ENCODE data around the gene EFHD2. TPM values are rescaled to one million over a fixed set of nuclear protein-coding genes. Genes with fewer than 3 reads are reported as not detected.
A peak's percentile ranks its signal among the peaks of the same experiment; 100 is the strongest.

The EFHD2 gene
- total RNA-seq, 8 experiments from 2014 or later = 9.1 to 67.9 (median 14.4) TPM

- no peak for ATAC-seq (replicated peaks in 6 of 8)
- in situ Hi-C loops (cut with MboI; ENCODE audit: low pct_unique_long_range_greater_than_20kb in 2 of 9, low sequenced_read_pairs in 9 of 9, unreplicated experiment in 9 of 9) = loop anchor here in 1 of 9 experiments (25.0 kb wide), 1 partner anchor 272 kb away; no protein-coding TSS in a partner anchor
- Histone ChIP-seq H3K4me3 (peak overlapping the region; percentile 64 to 92 (median 87)), H3K27ac (peak overlapping the region; percentile 28 to 62), H3K4me1 (replicated peaks in 1 of 2) (peaks cover 27 to 28% of the 10 kb centered on the region in 2 donors)
- WGBS, 10 experiments = 22 to 74% (median 51%) methylated on average over 3 to 11 of the region's 14 CpGs; no CpG with 5 or more reads in 4 of the 10 experiments
Measured at GRCh38 chr1:15408890-15409387, 749 bp upstream of the EFHD2 start.

- Histone ChIP-seq H3K4me1 (replicated peaks in 1 of 2) (peaks cover 27 to 28% of the 10 kb centered on the region in 2 donors), H3K4me3 (peak overlapping the region; percentile 64 to 92 (median 87)), H3K27ac (no peak overlapping the region)
- WGBS, 10 experiments = 0% methylated on average over 2 of the region's 53 CpGs; no CpG with 5 or more reads in 9 of the 10 experiments
- ATAC-seq (replicated peaks in 6 of 8) = no peak
- in situ Hi-C loops (cut with MboI; ENCODE audit: low pct_unique_long_range_greater_than_20kb in 2 of 9, low sequenced_read_pairs in 9 of 9, unreplicated experiment in 9 of 9) = loop anchor here in 1 of 9 experiments (25.0 kb wide), 1 partner anchor 273 kb away; no protein-coding TSS in a partner anchor
Measured at GRCh38 chr1:15410223-15410883, 665 bp downstream of the EFHD2 start.

- peaks cover 27 to 28% of the 10 kb centered on the region in 2 donors for H3K4me1 ChIP-seq (replicated peaks in 1 of 2)
- no peak for ATAC-seq (replicated peaks in 6 of 8)
- H3K4me3 ChIP-seq = peak overlapping the region; percentile 64 to 92 (median 87)
- no peak overlapping the region for H3K27ac ChIP-seq
- 10% methylated on average over 2 of the region's 11 CpGs; no CpG with 5 or more reads in 9 of the 10 experiments for WGBS, 10 experiments
- in situ Hi-C loops (cut with MboI; ENCODE audit: low pct_unique_long_range_greater_than_20kb in 2 of 9, low sequenced_read_pairs in 9 of 9, unreplicated experiment in 9 of 9) = loop anchor here in 1 of 9 experiments (25.0 kb wide), 1 partner anchor 274 kb away; no protein-coding TSS in a partner anchor
Measured at GRCh38 chr1:15410884-15411245, 1.2 kb downstream of the EFHD2 start.

GRCh38 chr1:15411593-15412137, 2.0 kb downstream of the EFHD2 start:
- peaks cover 27 to 28% of the 10 kb centered on the region in 2 donors for H3K4me1 ChIP-seq (replicated peaks in 1 of 2)
- H3K4me3 ChIP-seq = peak overlapping the region; percentile 64 to 92 (median 87)
- 60 to 80% (median 69%) methylated on average over 1 to 8 of the region's 12 CpGs; no CpG with 5 or more reads in 6 of the 10 experiments for WGBS, 10 experiments
- H3K27ac ChIP-seq = no peak overlapping the region
- in situ Hi-C loops (cut with MboI; ENCODE audit: low pct_unique_long_range_greater_than_20kb in 2 of 9, low sequenced_read_pairs in 9 of 9, unreplicated experiment in 9 of 9) = loop anchor here in 1 of 9 experiments (25.0 kb wide), 1 partner anchor 274 kb away; no protein-coding TSS in a partner anchor
- ATAC-seq (replicated peaks in 6 of 8) = no peak

- in situ Hi-C loops (cut with MboI; ENCODE audit: low pct_unique_long_range_greater_than_20kb in 2 of 9, low sequenced_read_pairs in 9 of 9, unreplicated experiment in 9 of 9) = loop anchor here in 1 of 9 experiments (25.0 kb wide), 1 partner anchor 275 kb away; no protein-coding TSS in a partner anchor
- 47 to 100% (median 81%) methylated on average over 2 to 16 of the region's 16 CpGs; no CpG with 5 or more reads in 4 of the 10 experiments for WGBS, 10 experiments
- peak overlapping the region in 2 of 5 donors; percentile 64 to 78 for H3K4me3 ChIP-seq
- no peak overlapping the region for H3K27ac ChIP-seq
- peaks cover 27 to 28% of the 10 kb centered on the region in 2 donors for H3K4me1 ChIP-seq (replicated peaks in 1 of 2)
- no peak for ATAC-seq (replicated peaks in 6 of 8)
Measured at GRCh38 chr1:15412175-15412800, 2.6 kb downstream of the EFHD2 start.

GRCh38 chr1:15412843-15413242, 3.2 kb downstream of the EFHD2 start:
- in situ Hi-C loops (cut with MboI; ENCODE audit: low pct_unique_long_range_greater_than_20kb in 2 of 9, low sequenced_read_pairs in 9 of 9, unreplicated experiment in 9 of 9) = loop anchor here in 1 of 9 experiments (25.0 kb wide), 1 partner anchor 276 kb away; no protein-coding TSS in a partner anchor
- H3K4me1 ChIP-seq (replicated peaks in 1 of 2) = peaks cover 27 to 30% of the 10 kb centered on the region in 2 donors
- H3K27ac ChIP-seq = no peak overlapping the region
- H3K4me3 ChIP-seq = no peak overlapping the region
- no peak for ATAC-seq (replicated peaks in 6 of 8)
- WGBS, 10 experiments = 87 to 100% (median 100%) methylated on average over 1 to 6 of the region's 11 CpGs; no CpG with 5 or more reads in 5 of the 10 experiments

GRCh38 chr1:15413563-15414444, 4.1 kb downstream of the EFHD2 start:
- ATAC-seq (replicated peaks in 6 of 8) = no peak
- 74 to 100% (median 95%) methylated on average over 1 to 14 of the region's 20 CpGs; no CpG with 5 or more reads in 2 of the 10 experiments for WGBS, 10 experiments
- in situ Hi-C loops (cut with MboI; ENCODE audit: low pct_unique_long_range_greater_than_20kb in 2 of 9, low sequenced_read_pairs in 9 of 9, unreplicated experiment in 9 of 9) = loop anchor here in 1 of 9 experiments (25.0 kb wide), 1 partner anchor 277 kb away; no protein-coding TSS in a partner anchor
- no peak overlapping the region for H3K27ac ChIP-seq
- H3K4me1 ChIP-seq (replicated peaks in 1 of 2) = peaks cover 22 to 28% of the 10 kb centered on the region in 2 donors
- no peak overlapping the region for H3K4me3 ChIP-seq

GRCh38 chr1:15414445-15414983, 4.8 kb downstream of the EFHD2 start:
- Histone ChIP-seq H3K4me3 (no peak overlapping the region), H3K27ac (no peak overlapping the region), H3K4me1 (replicated peaks in 1 of 2) (peaks cover 18 to 24% of the 10 kb centered on the region in 2 donors)
- in situ Hi-C loops (cut with MboI; ENCODE audit: low pct_unique_long_range_greater_than_20kb in 2 of 9, low sequenced_read_pairs in 9 of 9, unreplicated experiment in 9 of 9) = loop anchor here in 1 of 9 experiments (25.0 kb wide), 1 partner anchor 277 kb away; no protein-coding TSS in a partner anchor
- WGBS, 10 experiments = 90 to 94% (median 92%) methylated on average over 2 to 8 of the region's 10 CpGs; no CpG with 5 or more reads in 5 of the 10 experiments
- no peak for ATAC-seq (replicated peaks in 6 of 8)

GRCh38 chr1:15417059-15417934, 7.6 kb downstream of the EFHD2 start:
- in situ Hi-C loops (cut with MboI; ENCODE audit: low pct_unique_long_range_greater_than_20kb in 2 of 9, low sequenced_read_pairs in 9 of 9, unreplicated experiment in 9 of 9) = loop anchor here in 1 of 9 experiments (25.0 kb wide), 1 partner anchor 280 kb away; no protein-coding TSS in a partner anchor
- Histone ChIP-seq H3K4me3 (no peak overlapping the region), H3K4me1 (replicated peaks in 1 of 2) (peaks cover 11 to 20% of the 10 kb centered on the region in 2 donors), H3K27ac (no peak overlapping the region)
- peak in 3 of 8 experiments; percentile 3 to 32 (median 5) for ATAC-seq (replicated peaks in 6 of 8)
- 65 to 100% (median 89%) methylated on average over 2 to 11 of the region's 18 CpGs; no CpG with 5 or more reads in 3 of the 10 experiments for WGBS, 10 experiments

- in situ Hi-C loops (cut with MboI; ENCODE audit: low pct_unique_long_range_greater_than_20kb in 2 of 9, low sequenced_read_pairs in 9 of 9, unreplicated experiment in 9 of 9) = loop anchor here in 1 of 9 experiments (25.0 kb wide), 1 partner anchor 282 kb away; no protein-coding TSS in a partner anchor
- Histone ChIP-seq H3K27ac (no peak overlapping the region), H3K4me1 (replicated peaks in 1 of 2) (peaks cover 10 to 15% of the 10 kb centered on the region in 2 donors), H3K4me3 (no peak overlapping the region)
- WGBS, 10 experiments = 80 to 100% (median 92%) methylated on average over 1 to 14 of the region's 18 CpGs; no CpG with 5 or more reads in 2 of the 10 experiments
- ATAC-seq (replicated peaks in 6 of 8) = peak in 1 of 8 experiments; percentile 29
Measured at GRCh38 chr1:15418806-15419515, 9.3 kb downstream of the EFHD2 start.
